H1 (cell line): ENCODE results near the gene APMAP.

Experiments
- CREB1 ChIP-seq: IDR thresholded peaks from 2 replicates; pipeline ENCODE4 v1.6.1; 2012; ENCODE audit warnings: inconsistent platforms
- CTCF ChIP-seq, 3 experiments: IDR thresholded peaks; 1 replicate in 2 of 3; 2 replicates in 1 of 3; pipeline versions ENCODE4 v1.5.1 to v1.6.1; 2011; ENCODE audit warnings: low read length in 3 of 3, mild to moderate bottlenecking in 3 of 3, inconsistent platforms in 2 of 3, low read depth in 1 of 3, moderate library complexity in 1 of 3; ENCODE audit not compliant: insufficient read depth in 1 of 3; ENCODE audit errors: control extremely low read depth in 1 of 3

DNA sequence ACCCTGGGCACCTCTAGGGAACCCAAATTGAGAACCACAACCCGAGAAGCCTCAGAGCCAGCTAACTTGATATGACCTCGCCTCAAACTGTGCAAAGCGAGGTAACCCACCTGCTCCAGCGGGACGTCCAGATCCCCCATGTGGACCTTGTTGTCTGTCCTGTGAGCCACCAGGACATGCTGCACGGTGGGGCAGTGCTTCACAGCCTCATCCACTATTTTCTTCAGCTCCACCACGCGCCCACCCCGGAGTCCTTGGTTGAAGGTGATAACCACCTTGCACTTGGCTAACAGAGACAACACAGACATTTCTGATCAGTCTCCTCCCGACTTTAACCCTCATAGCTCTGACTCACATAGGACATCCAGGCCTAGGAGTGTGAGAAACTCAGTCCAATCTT is 30.8 kb upstream of the APMAP start:
- TF ChIP-seq CTCF (IDR thresholded peaks at IDR 0.05; ENCODE audit: control extremely low read depth in 1 of 3, insufficient read depth in 1 of 3, low read depth in 1 of 3, low read length in 3 of 3) (no peak), CREB1 (no peak)
